Mesendoderm (in vitro differentiated cells): ENCODE results near the gene C10orf67.
A peak's percentile ranks its signal among the peaks of the same experiment; 100 is the strongest.

ENCODE experiments used
- DNase-seq: peaks from one replicate; pipeline ENCODE4 v3.0.0; 2013
- H2AK5ac ChIP-seq: 2 replicates; pipeline ENCODE4 v1.6.1; 2013; ENCODE audit warnings: low read length, inconsistent platforms
- H2BK120ac ChIP-seq: 2 replicates; pipeline ENCODE4 v1.6.1; 2013; ENCODE audit warnings: low read depth, mild to moderate bottlenecking, low read length, moderate library complexity, mixed read lengths
- H2BK15ac ChIP-seq: replicated peaks from 2 replicates; pipeline ENCODE4 v1.6.1; 2013; ENCODE audit warnings: low read depth, mild to moderate bottlenecking, moderate library complexity
- H2BK5ac ChIP-seq: 2 replicates; pipeline ENCODE4 v1.6.1; 2013; ENCODE audit warnings: low read length, inconsistent platforms
- H3K18ac ChIP-seq: 2 replicates; pipeline ENCODE4 v1.6.1; 2013; ENCODE audit warnings: mild to moderate bottlenecking, low read length, mixed read lengths
- H3K23ac ChIP-seq: one replicate; pipeline ENCODE4 v1.6.1; 2013; ENCODE audit warnings: low read length
- H3K27ac ChIP-seq: 2 replicates; pipeline ENCODE4 v1.5.1; 2013; ENCODE audit warnings: low read depth, mild to moderate bottlenecking, inconsistent platforms, low read length, moderate library complexity
- H3K27me3 ChIP-seq: 2 replicates; pipeline ENCODE4 v1.6.1; 2013; ENCODE audit warnings: low read length, control low read depth, mild to moderate bottlenecking, inconsistent platforms; ENCODE audit not compliant: insufficient read depth, poor library complexity
- H3K36me3 ChIP-seq: 2 replicates; pipeline ENCODE4 v1.6.1; 2013; ENCODE audit warnings: low read length, inconsistent platforms; ENCODE audit not compliant: control insufficient read depth, insufficient read depth
- H3K4ac ChIP-seq: one replicate; pipeline ENCODE4 v1.6.1; 2013; ENCODE audit warnings: low read depth, mild to moderate bottlenecking, low read length, moderate library complexity
- H3K4me1 ChIP-seq: 2 replicates; pipeline ENCODE4 v1.6.1; 2013; ENCODE audit warnings: low read depth, low read length, inconsistent platforms; ENCODE audit not compliant: control insufficient read depth
- H3K4me2 ChIP-seq: 2 replicates; pipeline ENCODE4 v1.6.1; 2013; ENCODE audit warnings: low read length
- H3K4me3 ChIP-seq: 2 replicates; pipeline ENCODE4 v1.5.1; 2013; ENCODE audit warnings: mild to moderate bottlenecking, low read length
- H3K56ac ChIP-seq: one replicate; pipeline ENCODE4 v1.6.1; 2013; ENCODE audit warnings: low read length
- H3K79me1 ChIP-seq: 2 replicates; pipeline ENCODE4 v1.6.1; 2013; ENCODE audit warnings: low read length, inconsistent platforms
- H3K79me2 ChIP-seq: 2 replicates; pipeline ENCODE4 v1.6.1; 2013; ENCODE audit warnings: mild to moderate bottlenecking, low read length; ENCODE audit not compliant: control insufficient read depth, insufficient read depth
- H3K9ac ChIP-seq: 2 replicates; pipeline ENCODE4 v1.6.1; 2013; ENCODE audit warnings: low read length, inconsistent platforms
- H4K5ac ChIP-seq: one replicate; pipeline ENCODE4 v1.6.1; 2013; ENCODE audit warnings: low read length
- H4K8ac ChIP-seq: one replicate; pipeline ENCODE4 v1.6.1; 2013; ENCODE audit warnings: low read depth, mild to moderate bottlenecking, control low read depth, low read length, moderate library complexity
- WGBS: extraction: QIAGEN DNeasy Blood & Tissue Kit; methylation state at CpG from one replicate; pipeline ENCODE4 v1.1.7; 2013; ENCODE audit warnings: low lambda C conversion rate, missing lambda C conversion rate; ENCODE audit not compliant: insufficient coverage; ENCODE audit errors: extremely low coverage; 5-methylcytosine and 5-hydroxymethylcytosine counted together

The C10orf67 gene

GRCh38 chr10:23192712-23193434, 151.7 kb downstream of the C10orf67 start:
- Histone ChIP-seq H3K4me2 (no peak overlapping the region), H2AK5ac (no peak overlapping the region), H3K23ac (peak overlapping the region; percentile 45), H2BK5ac (no peak overlapping the region), H3K27ac (no peak overlapping the region), H3K18ac (no peak overlapping the region), H2BK15ac (no peak overlapping the region), H3K79me1 (no peaks in the 10 kb centered on the region), H3K79me2 (no peaks in the 10 kb centered on the region), H4K5ac (no peak overlapping the region), H4K8ac (no peak overlapping the region), H3K9ac (no peak overlapping the region), H3K4ac (no peak overlapping the region), H2BK120ac (no peak overlapping the region), H3K4me3 (no peak overlapping the region), H3K36me3 (no peaks in the 10 kb centered on the region), H3K56ac (peak overlapping the region; percentile 15), H3K27me3 (peaks cover 94% of the 10 kb centered on the region), H3K4me1 (no peaks in the 10 kb centered on the region)
- WGBS: no CpG with 5 or more reads among the region's 100 CpGs
- no peak for DNase-seq

- Histone ChIP-seq H4K5ac (no peak within 1 kb of the TSS), H3K4me2 (peak within 1 kb of the TSS; percentile 18), H3K27ac (no peak within 1 kb of the TSS), H3K4me3 (no peak within 1 kb of the TSS), H2AK5ac (no peak within 1 kb of the TSS), H3K79me2 (no peaks in the 10 kb centered on the region), H3K56ac (peak within 1 kb of the TSS; percentile 15), H3K79me1 (no peaks in the 10 kb centered on the region), H3K36me3 (no peaks in the 10 kb centered on the region), H3K18ac (no peak within 1 kb of the TSS), H3K9ac (no peak within 1 kb of the TSS), H2BK5ac (no peak within 1 kb of the TSS), H3K4me1 (no peaks in the 10 kb centered on the region), H2BK15ac (no peak within 1 kb of the TSS), H2BK120ac (no peak within 1 kb of the TSS), H3K27me3 (peaks cover 89% of the 10 kb centered on the region), H4K8ac (no peak within 1 kb of the TSS), H3K4ac (no peak within 1 kb of the TSS), H3K23ac (peak within 1 kb of the TSS; percentile 45)
- WGBS: no CpG with 5 or more reads among the region's 107 CpGs
- DNase-seq: no peak
Measured at GRCh38 chr10:23191764-23192711, 152.6 kb downstream of the C10orf67 start, which contains the start of gene PTF1A. TSS of gene PTF1A (plus strand) at chr10:23192312. CDS start at chr10:23192531, 219 bp downstream.

- Histone ChIP-seq H3K4me1 (no peaks in the 10 kb centered on the region), H3K36me3 (no peaks in the 10 kb centered on the region), H3K4me3 (no peak overlapping the region), H3K9ac (no peak overlapping the region), H3K79me1 (no peaks in the 10 kb centered on the region), H2BK120ac (no peak overlapping the region), H3K4ac (no peak overlapping the region), H3K79me2 (no peaks in the 10 kb centered on the region), H3K18ac (no peak overlapping the region), H4K8ac (no peak overlapping the region), H2AK5ac (no peak overlapping the region), H3K27me3 (peaks cover 80% of the 10 kb centered on the region), H3K27ac (no peak overlapping the region), H2BK5ac (no peak overlapping the region), H3K4me2 (no peak overlapping the region), H3K23ac (no peak overlapping the region), H3K56ac (no peak overlapping the region), H4K5ac (no peak overlapping the region), H2BK15ac (no peak overlapping the region)
- no CpG with 5 or more reads among the region's 36 CpGs for WGBS
- no peak for DNase-seq
Measured at GRCh38 chr10:23190872-23191763, 153.5 kb downstream of the C10orf67 start.

GRCh38 chr10:23189024-23189423, 155.6 kb downstream of the C10orf67 start:
- no peak overlapping the region for H2BK15ac ChIP-seq
- no peak overlapping the region for H2BK120ac ChIP-seq
- WGBS: no CpG with 5 or more reads among the region's 5 CpGs

GRCh38 chr10:23187155-23187554, 157.4 kb downstream of the C10orf67 start:
- Histone ChIP-seq H3K4me3 (no peak overlapping the region), H3K27me3 (peaks cover 47% of the 10 kb centered on the region), H3K18ac (no peak overlapping the region), H2BK5ac (no peak overlapping the region), H3K4ac (no peak overlapping the region), H3K36me3 (no peaks in the 10 kb centered on the region), H3K23ac (no peak overlapping the region), H3K9ac (no peak overlapping the region), H4K8ac (no peak overlapping the region), H2AK5ac (no peak overlapping the region), H3K79me2 (no peaks in the 10 kb centered on the region), H3K79me1 (no peaks in the 10 kb centered on the region), H3K27ac (no peak overlapping the region), H3K4me1 (no peaks in the 10 kb centered on the region), H2BK120ac (no peak overlapping the region), H3K4me2 (no peak overlapping the region), H2BK15ac (no peak overlapping the region), H3K56ac (no peak overlapping the region), H4K5ac (no peak overlapping the region)
- DNase-seq: no peak
- no CpG with 5 or more reads among the region's 1 CpG for WGBS

More at GRCh38 chr10:23189024-23189423, 155.6 kb downstream of the C10orf67 start:
- DNase-seq: no peak
- no peak overlapping the region for H3K4me3 ChIP-seq
- no peak overlapping the region for H3K9ac ChIP-seq
- no peak overlapping the region for H3K27ac ChIP-seq
- peaks cover 62% of the 10 kb centered on the region for H3K27me3 ChIP-seq
- H2AK5ac ChIP-seq: no peak overlapping the region
- no peak overlapping the region for H3K56ac ChIP-seq
- H2BK5ac ChIP-seq: no peak overlapping the region
- no peaks in the 10 kb centered on the region for H3K79me2 ChIP-seq
- no peak overlapping the region for H3K18ac ChIP-seq
- no peak overlapping the region for H4K8ac ChIP-seq
- no peak overlapping the region for H3K4me2 ChIP-seq
- H3K4ac ChIP-seq: no peak overlapping the region
- H3K36me3 ChIP-seq: no peaks in the 10 kb centered on the region
- no peaks in the 10 kb centered on the region for H3K79me1 ChIP-seq
- H4K5ac ChIP-seq: no peak overlapping the region
- no peak overlapping the region for H3K23ac ChIP-seq
- H3K4me1 ChIP-seq: no peaks in the 10 kb centered on the region
